Activated CD4-positive, alpha-beta T cell treated with anti-CD3 and anti-CD28 coated beads, Interleukin-2, amount 50 U/mL, for 16 hours (primary cell): Measurements from ENCODE around the gene BRIP1.

Source experiments
- DNase-seq: peaks from one replicate; pipeline ENCODE4 v3.0.0-alpha.2; 2020

The BRIP1 gene

GRCh38 chr17:61650749-61651148, 212.6 kb downstream of the BRIP1 start:
- DNase-seq: no peak

- DNase-seq: no peak
Measured at GRCh38 chr17:61648587-61648986, 214.7 kb downstream of the BRIP1 start.

- DNase-seq: no peak
Measured at GRCh38 chr17:61647047-61647446, 216.3 kb downstream of the BRIP1 start.

- DNase-seq: no peak
Measured at GRCh38 chr17:61646482-61646881, 216.8 kb downstream of the BRIP1 start.

GRCh38 chr17:61645920-61646319, 217.4 kb downstream of the BRIP1 start:
- DNase-seq: no peak

- no peak for DNase-seq
Measured at GRCh38 chr17:61644800-61645774, 218.2 kb downstream of the BRIP1 start.

- DNase-seq: no peak
Measured at GRCh38 chr17:61642768-61643167, 220.6 kb downstream of the BRIP1 start.

GRCh38 chr17:61641715-61642114, 221.6 kb downstream of the BRIP1 start:
- DNase-seq: no peak

GRCh38 chr17:61641084-61641483, 222.2 kb downstream of the BRIP1 start:
- DNase-seq: no peak

- no peak for DNase-seq
Measured at GRCh38 chr17:61639818-61640217, 223.5 kb downstream of the BRIP1 start.

GRCh38 chr17:61638087-61638486, 225.2 kb downstream of the BRIP1 start:
- no peak for DNase-seq

- DNase-seq: peak; percentile 59
Measured at GRCh38 chr17:61635913-61636432, 227.4 kb downstream of the BRIP1 start.

GRCh38 chr17:61634942-61635538, 228.3 kb downstream of the BRIP1 start:
- no peak for DNase-seq

GRCh38 chr17:61634011-61634539, 229.3 kb downstream of the BRIP1 start:
- no peak for DNase-seq

GRCh38 chr17:61632826-61633225, 230.5 kb downstream of the BRIP1 start:
- no peak for DNase-seq

- DNase-seq: no peak
Measured at GRCh38 chr17:61631800-61632199, 231.5 kb downstream of the BRIP1 start.
